ENCODE results near the gene GUCD1.

The GUCD1 gene

GRCh38 chr22:24554313-24555164 is at the start of gene GUCD1 (continued):
- TF ChIP-seq ZNF366 (tag by site-specific recombination; conservative IDR thresholded peaks at IDR 0.05) (no peak), SCRT2 (tag by site-specific recombination; IDR thresholded peaks at IDR 0.05) (no peak), HOXD13 (CRISPR knock-in tag; IDR thresholded peaks at IDR 0.05; ENCODE audit: borderline replicate concordance) (no peak), ZNF335 (tag by site-specific recombination; conservative IDR thresholded peaks at IDR 0.05) (no peak; the same call in 1 of the 2 replicates), ZNF639 (tag by site-specific recombination; IDR thresholded peaks at IDR 0.05) (no peak), ZNF670 (tag by site-specific recombination; IDR thresholded peaks at IDR 0.05; ENCODE audit: low read depth) (no peak), ZNF664 (tag by site-specific recombination; IDR thresholded peaks at IDR 0.05) (no peak), IKZF3 (tag by site-specific recombination; IDR thresholded peaks at IDR 0.05) (no peak), ZNF623 (tag by site-specific recombination; IDR thresholded peaks at IDR 0.05) (no peak), TSHZ1 (tag by site-specific recombination; IDR thresholded peaks at IDR 0.05; ENCODE audit: borderline replicate concordance) (no peak), ZNF10 (tag by site-specific recombination; IDR thresholded peaks at IDR 0.05) (no peak), ZNF530 (tag by site-specific recombination; IDR thresholded peaks at IDR 0.05; ENCODE audit: low read depth) (no peak), TRIM28 (IDR thresholded peaks at IDR 0.05; ENCODE audit: borderline replicate concordance, low read length) (no peak), EGR2 (tag by site-specific recombination; IDR thresholded peaks at IDR 0.05; ENCODE audit: low read depth) (no peak), MEIS1 (CRISPR knock-in tag; IDR thresholded peaks at IDR 0.05; ENCODE audit: borderline replicate concordance) (no peak), ZNF76 (tag by site-specific recombination; IDR thresholded peaks at IDR 0.05; ENCODE audit: borderline replicate concordance, low read depth) (peak; percentile 29; the same call in 1 of the 2 replicates), ZNF157 (tag by site-specific recombination; IDR thresholded peaks at IDR 0.05) (no peak), ZNF16 (tag by site-specific recombination; IDR thresholded peaks at IDR 0.05; ENCODE audit: low read depth) (no peak), ZEB2 (tag by site-specific recombination; IDR thresholded peaks at IDR 0.05) (no peak), YY1 (tag by site-specific recombination; IDR thresholded peaks at IDR 0.05) (peak; percentile 36; the same call in 1 of the 2 replicates), GLI4 (tag by site-specific recombination; IDR thresholded peaks at IDR 0.05) (no peak), ZNF223 (tag by site-specific recombination; IDR thresholded peaks at IDR 0.05) (0 out of 2 replicates have a peak, but pooled peaks have one; percentile 28), ZNF488 (tag by site-specific recombination; IDR thresholded peaks at IDR 0.05) (no peak), ZIC2 (tag by site-specific recombination; IDR thresholded peaks at IDR 0.05) (no peak; the same call in 1 of the 2 replicates), ZNF341 (tag by site-specific recombination; IDR thresholded peaks at IDR 0.05; ENCODE audit: low read depth) (no peak), ZNF140 (tag by site-specific recombination; IDR thresholded peaks at IDR 0.05) (no peak), ZBTB6 (tag by site-specific recombination; IDR thresholded peaks at IDR 0.05) (no peak), ZNF18 (tag by site-specific recombination; IDR thresholded peaks at IDR 0.05) (no peak), ZNF433 (tag by site-specific recombination; IDR thresholded peaks at IDR 0.05; ENCODE audit: low read depth) (no peak), HIC1 (tag by site-specific recombination; IDR thresholded peaks at IDR 0.05) (no peak)
